ENCODE results near the gene RNASEH2A. TPM values are rescaled to one million over a fixed set of nuclear protein-coding genes. Genes with fewer than 3 reads are reported as not detected.

The RNASEH2A gene
- polyA plus RNA-seq, 1 donor from 2014 or later, result 28.2 TPM

GRCh38 chr19:12858041-12858928, 51.9 kb downstream of the RNASEH2A start:
- H3K9me3 ChIP-seq (ENCODE audit: low read length), result no peaks in the 10 kb centered on the region
- H2AFZ ChIP-seq (ENCODE audit: low read depth, low read length), result no peak overlapping the region
- H3K27me3 ChIP-seq (ENCODE audit: insufficient read depth, low read depth, low read length), result no peaks in the 10 kb centered on the region
- H3K4me3 ChIP-seq (ENCODE audit: low read length), result no peak overlapping the region
- no peak overlapping the region for H3K27ac ChIP-seq (ENCODE audit: low read length)
- H3K9me2 ChIP-seq (ENCODE audit: insufficient read depth, low read length), result no peaks in the 10 kb centered on the region
- H4K20me1 ChIP-seq (ENCODE audit: insufficient read depth), result no peaks in the 10 kb centered on the region
- TF ChIP-seq EP300 (conservative IDR thresholded peaks at IDR 0.05; ENCODE audit: poor library complexity, severe bottlenecking) (no peak), TAF1 (IDR thresholded peaks at IDR 0.05; ENCODE audit: low read depth) (no peak), MXI1 (conservative IDR thresholded peaks at IDR 0.05; ENCODE audit: poor library complexity, severe bottlenecking) (no peak), REST (IDR thresholded peaks at IDR 0.05; ENCODE audit: borderline replicate concordance) (no peak), EZH2 (IDR thresholded peaks at IDR 0.05; ENCODE audit: borderline replicate concordance, insufficient read depth, low read length, poor library complexity, severe bottlenecking) (no peak), RAD21 (conservative IDR thresholded peaks at IDR 0.05) (no peak), POLR2AphosphoS5 (IDR thresholded peaks at IDR 0.05) (no peak), SMC3 (conservative IDR thresholded peaks at IDR 0.05; ENCODE audit: poor library complexity) (no peak), CTCF (IDR thresholded peaks at IDR 0.05; ENCODE audit: poor library complexity, severe bottlenecking) (no peak)
- H3K4me2 ChIP-seq (ENCODE audit: low read length), result no peak overlapping the region
- peaks cover 4% of the 10 kb centered on the region for H3K36me3 ChIP-seq (ENCODE audit: insufficient read depth, low read length)
- no peak overlapping the region for H3K9ac ChIP-seq (ENCODE audit: low read length)
- H3F3A ChIP-seq (ENCODE audit: insufficient read depth, low read length, poor library complexity, severe bottlenecking), result no peaks in the 10 kb centered on the region
- H3K79me2 ChIP-seq (replicated peaks; ENCODE audit: insufficient read depth, low read length), result no peaks in the 10 kb centered on the region

- Histone ChIP-seq H3F3A (ENCODE audit: insufficient read depth, low read length, poor library complexity, severe bottlenecking) (no peaks in the 10 kb centered on the region), H3K36me3 (ENCODE audit: insufficient read depth, low read length) (peaks cover 4% of the 10 kb centered on the region), H3K9me3 (ENCODE audit: low read length) (no peaks in the 10 kb centered on the region), H3K79me2 (replicated peaks; ENCODE audit: insufficient read depth, low read length) (no peaks in the 10 kb centered on the region), H3K4me2 (ENCODE audit: low read length) (no peak overlapping the region), H3K27me3 (ENCODE audit: insufficient read depth, low read depth, low read length) (no peaks in the 10 kb centered on the region), H4K20me1 (ENCODE audit: insufficient read depth) (no peaks in the 10 kb centered on the region), H3K9me2 (ENCODE audit: insufficient read depth, low read length) (no peaks in the 10 kb centered on the region), H3K9ac (ENCODE audit: low read length) (no peak overlapping the region), H3K4me3 (ENCODE audit: low read length) (no peak overlapping the region), H2AFZ (ENCODE audit: low read depth, low read length) (no peak overlapping the region), H3K27ac (ENCODE audit: low read length) (no peak overlapping the region)
- TF ChIP-seq EP300 (conservative IDR thresholded peaks at IDR 0.05; ENCODE audit: poor library complexity, severe bottlenecking), result no peak
- no peak for TF ChIP-seq TAF1 (IDR thresholded peaks at IDR 0.05; ENCODE audit: low read depth)
- no peak for TF ChIP-seq MXI1 (conservative IDR thresholded peaks at IDR 0.05; ENCODE audit: poor library complexity, severe bottlenecking)
- TF ChIP-seq CTCF (IDR thresholded peaks at IDR 0.05; ENCODE audit: poor library complexity, severe bottlenecking), result no peak
- no peak for TF ChIP-seq RAD21 (conservative IDR thresholded peaks at IDR 0.05)
- TF ChIP-seq REST (IDR thresholded peaks at IDR 0.05; ENCODE audit: borderline replicate concordance), result no peak
- TF ChIP-seq SMC3 (conservative IDR thresholded peaks at IDR 0.05; ENCODE audit: poor library complexity), result no peak
- TF ChIP-seq EZH2 (IDR thresholded peaks at IDR 0.05; ENCODE audit: borderline replicate concordance, insufficient read depth, low read length, poor library complexity, severe bottlenecking), result no peak
- no peak for TF ChIP-seq POLR2AphosphoS5 (IDR thresholded peaks at IDR 0.05)
Measured at GRCh38 chr19:12859546-12859945, 53.2 kb downstream of the RNASEH2A start.

All from neural cell (in vitro differentiated cells).